GM18907 (cell line): Measurements from ENCODE around the gene ACIN1.
"Not testable (repeated sequence)": the region's sequence is repeated elsewhere in the genome, so short reads cannot be mapped to it uniquely, and the experiment has no call there.

Source experiments
- ATAC-seq: cut with Tn5 transposase; IDR thresholded peaks from one replicate; pipeline ENCODE4 v1.9.1; 2021; ENCODE audit warnings: mild to moderate bottlenecking, moderate library complexity; ENCODE audit not compliant: unreplicated experiment

The ACIN1 gene

GRCh38 chr14:23021889-23022442 lies 73.0 kb downstream of the ACIN1 start:
- no peak for ATAC-seq

- no peak for ATAC-seq
Measured at GRCh38 chr14:23021434-23021833, 73.5 kb downstream of the ACIN1 start.

- ATAC-seq: no peak
Measured at GRCh38 chr14:23020143-23021128, 74.5 kb downstream of the ACIN1 start.

GRCh38 chr14:23018107-23018506 lies 76.8 kb downstream of the ACIN1 start:
- no peak for ATAC-seq

GRCh38 chr14:23017091-23017490 lies 77.8 kb downstream of the ACIN1 start:
- no peak for ATAC-seq

GRCh38 chr14:23015618-23016017 lies 79.3 kb downstream of the ACIN1 start:
- no peak for ATAC-seq

- not testable (repeated sequence) for ATAC-seq
Measured at GRCh38 chr14:23013749-23014054, 81.2 kb downstream of the ACIN1 start.

- no peak for ATAC-seq
Measured at GRCh38 chr14:23013054-23013748, 81.7 kb downstream of the ACIN1 start.

- ATAC-seq: no peak
Measured at GRCh38 chr14:23009939-23010726, 84.8 kb downstream of the ACIN1 start, which contains the start of gene C14orf93. C14orf93 (minus strand) TSS chr14:23010143; CDS start chr14:22999023, 11,120 bp downstream.

GRCh38 chr14:23009483-23009938 lies 85.4 kb downstream of the ACIN1 start:
- no peak for ATAC-seq

- ATAC-seq: no peak
Measured at GRCh38 chr14:23008831-23009230, 86.1 kb downstream of the ACIN1 start.
